H54 (cell line): Measurements from ENCODE around the gene NAA10.

Experiments
- DNase-seq: peaks from one replicate; pipeline ENCODE4 v3.0.0; 2011; ENCODE audit warnings: low spot score, mixed read lengths; ENCODE audit not compliant: insufficient read length
- FAIRE-seq: peaks from 3 replicates; lab custom pipeline; 2011; peaks lifted over from hg19 to GRCh38; lab: Jason Lieb, UNC
- POLR2A ChIP-seq: IDR thresholded peaks from 2 replicates; pipeline ENCODE4 v1.6.1; 2011; ENCODE audit warnings: low read depth, mild to moderate bottlenecking, low read length

Gene NAA10

DNA sequence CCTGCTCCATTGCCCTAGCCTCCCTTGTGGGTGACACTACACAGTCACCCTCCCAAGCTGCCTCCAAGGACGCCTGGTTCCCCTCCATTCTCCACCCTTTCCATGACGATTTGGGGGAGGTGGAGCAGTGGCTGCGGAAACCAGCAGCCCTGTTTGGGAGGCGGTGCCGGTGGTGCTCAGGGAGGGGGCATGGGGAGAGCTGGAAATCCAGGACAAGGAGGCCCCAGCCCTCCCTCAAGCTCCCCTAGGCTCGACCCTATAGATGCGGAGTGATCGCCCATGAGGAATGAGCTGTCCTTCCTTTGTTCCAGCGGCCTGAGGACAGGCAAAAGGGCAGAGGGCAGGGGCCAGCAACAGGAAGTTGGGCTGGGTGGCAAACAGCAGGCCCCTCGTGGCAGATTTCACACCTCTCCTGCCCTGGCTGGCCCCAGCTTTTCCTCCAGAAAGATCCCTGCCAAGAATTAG lies 13.2 kb upstream of the NAA10 start:
- DNase-seq (no peak), FAIRE-seq (no peak)
- TF ChIP-seq POLR2A = no peak

DNA sequence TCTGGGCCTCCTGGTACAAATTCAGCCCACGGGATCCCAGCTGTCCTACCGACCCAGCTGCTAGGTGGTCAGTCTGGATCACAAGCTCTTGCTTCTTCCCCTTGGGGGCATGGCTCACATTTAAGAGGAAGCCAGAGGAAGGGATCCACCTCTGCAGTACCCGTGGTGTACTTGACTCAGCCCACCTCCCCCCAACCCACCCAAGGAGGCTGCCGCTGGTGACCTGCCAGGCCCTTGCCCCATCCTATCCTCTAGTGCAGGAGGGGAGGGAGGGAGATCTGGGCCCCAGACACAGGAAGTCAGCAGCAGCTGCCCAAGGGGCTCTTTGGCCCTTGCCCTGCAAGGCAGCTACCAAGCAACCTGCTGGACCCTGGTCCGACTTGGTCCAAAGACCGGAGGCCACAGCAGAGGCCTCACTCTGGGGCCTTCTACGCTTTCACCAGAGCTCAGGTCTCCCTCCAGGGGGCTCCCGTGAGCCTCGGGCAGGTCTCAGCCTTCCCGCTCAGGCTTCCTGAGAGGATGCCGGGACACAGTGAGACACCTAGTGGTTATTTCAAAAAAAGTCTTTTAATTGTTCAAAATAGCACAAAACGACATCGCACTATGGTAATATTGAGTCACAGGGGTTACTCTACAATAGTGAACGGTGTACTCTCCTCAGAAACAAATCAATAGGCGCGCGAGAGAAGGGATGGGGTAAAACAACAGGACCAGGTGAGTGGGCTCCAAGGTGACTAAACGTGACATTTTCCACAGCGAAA lies 12.4 kb upstream of the NAA10 start:
- FAIRE-seq (peak; percentile 89), DNase-seq (peak; percentile 80)
- TF ChIP-seq POLR2A = no peak

DNA sequence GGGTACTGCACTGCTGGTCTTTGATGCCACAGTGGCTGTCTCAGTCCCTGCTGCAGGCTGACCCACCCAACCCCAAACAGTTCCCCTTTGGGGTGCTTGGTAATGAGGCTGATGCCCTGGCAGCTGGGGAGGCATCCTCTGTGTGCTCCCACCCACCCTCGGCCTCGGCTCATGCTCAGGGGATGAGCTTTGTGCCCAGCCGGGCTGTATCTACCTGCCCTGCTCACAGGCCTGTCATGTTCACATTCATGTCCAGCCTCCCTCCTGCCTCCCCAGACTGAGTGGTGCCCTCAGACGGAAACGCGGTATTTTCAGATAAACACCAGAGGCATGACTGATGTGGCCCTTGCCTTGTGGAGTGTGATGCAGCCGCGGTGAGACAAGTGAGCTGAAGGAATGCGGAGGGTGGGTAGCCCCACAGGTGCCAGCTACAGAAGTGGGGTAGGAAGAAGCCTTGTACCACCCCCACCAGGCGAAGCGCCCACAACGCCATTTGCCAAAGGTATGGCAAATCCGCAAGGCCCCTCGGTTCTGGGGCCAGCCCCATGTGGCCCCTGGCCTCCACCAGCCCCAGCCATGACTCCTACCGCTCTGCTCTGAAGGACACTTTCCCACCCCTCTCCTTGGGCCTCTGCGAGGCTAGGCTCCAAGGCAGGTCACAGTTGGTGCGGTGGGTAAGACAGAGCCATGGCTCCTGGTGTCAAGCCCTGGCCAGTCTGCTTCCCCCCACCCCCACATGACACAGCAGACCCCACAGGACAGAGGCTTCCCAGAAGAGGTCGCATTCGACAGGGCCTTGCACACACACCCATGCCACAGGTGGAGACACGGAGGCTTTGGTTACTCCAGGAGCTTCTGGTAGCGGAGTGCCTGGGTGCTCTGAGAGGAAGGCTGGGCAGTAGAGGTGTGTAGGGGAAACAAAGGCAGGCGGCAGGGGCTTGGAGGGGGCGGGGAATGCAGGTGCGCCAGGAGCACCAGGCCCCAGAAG lies 11.4 kb upstream of the NAA10 start:
- TF ChIP-seq POLR2A = no peak
- FAIRE-seq = no peak
- DNase-seq = no peak

DNA sequence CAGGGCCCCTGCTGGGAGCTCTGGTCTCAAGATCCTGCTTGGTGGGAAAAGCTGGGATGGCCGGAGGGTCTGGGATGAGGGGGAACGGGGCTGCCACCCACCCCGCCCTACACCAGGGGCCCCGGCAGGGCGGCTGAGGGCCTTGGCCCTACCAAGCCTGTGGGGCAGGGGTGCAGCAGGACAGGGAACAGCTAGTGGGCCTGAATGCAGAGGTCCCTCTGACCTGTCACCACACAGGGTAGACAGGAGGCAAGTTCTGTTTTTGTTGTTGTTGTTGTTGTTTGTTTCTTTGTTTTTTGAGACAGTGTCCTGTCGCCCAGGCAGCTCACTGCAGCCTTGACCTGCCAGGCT lies 9.9 kb upstream of the NAA10 start:
- no peak for TF ChIP-seq POLR2A
- DNase-seq = no peak
- FAIRE-seq = no peak

DNA sequence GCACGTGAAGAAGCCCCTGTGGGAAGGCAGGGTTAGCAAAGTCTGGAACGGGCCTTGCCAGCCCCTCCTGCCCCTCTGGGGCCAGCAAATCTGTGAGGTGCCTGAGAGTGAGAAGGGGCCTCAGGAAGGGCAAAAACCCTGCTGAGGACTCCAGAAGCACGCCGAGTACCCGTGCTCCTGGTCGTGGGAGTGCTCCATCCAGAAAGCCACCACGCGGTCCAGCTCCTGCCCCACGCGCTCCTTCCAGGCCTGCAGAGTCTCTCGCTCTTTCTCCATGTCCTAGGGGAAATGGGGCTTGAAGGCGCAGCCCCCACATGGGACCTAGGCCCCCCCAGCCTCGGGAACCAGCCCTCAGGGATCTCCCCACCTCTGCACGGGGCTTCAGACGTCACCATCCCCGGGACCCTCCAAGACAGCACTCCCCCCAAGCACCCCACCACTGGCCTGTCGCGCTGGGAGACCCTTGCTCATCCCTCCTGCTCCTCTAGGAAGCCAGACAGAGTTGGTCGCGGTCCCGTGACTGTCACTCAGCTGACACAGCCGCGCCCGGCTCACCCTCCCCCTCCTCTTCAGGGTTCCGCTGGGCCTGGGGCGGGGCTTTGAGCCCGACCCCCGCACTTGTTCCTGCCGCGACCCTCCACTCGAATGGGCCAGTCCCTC lies 9.4 kb upstream of the NAA10 start, which contains the start of gene RENBP:
RENBP (minus strand) TSS at position 504 of the 660 bp plus-strand sequence; CDS start at position 471, 33 bp downstream.
- TF ChIP-seq POLR2A = no peak
- FAIRE-seq (no peak), DNase-seq (no peak)

DNA sequence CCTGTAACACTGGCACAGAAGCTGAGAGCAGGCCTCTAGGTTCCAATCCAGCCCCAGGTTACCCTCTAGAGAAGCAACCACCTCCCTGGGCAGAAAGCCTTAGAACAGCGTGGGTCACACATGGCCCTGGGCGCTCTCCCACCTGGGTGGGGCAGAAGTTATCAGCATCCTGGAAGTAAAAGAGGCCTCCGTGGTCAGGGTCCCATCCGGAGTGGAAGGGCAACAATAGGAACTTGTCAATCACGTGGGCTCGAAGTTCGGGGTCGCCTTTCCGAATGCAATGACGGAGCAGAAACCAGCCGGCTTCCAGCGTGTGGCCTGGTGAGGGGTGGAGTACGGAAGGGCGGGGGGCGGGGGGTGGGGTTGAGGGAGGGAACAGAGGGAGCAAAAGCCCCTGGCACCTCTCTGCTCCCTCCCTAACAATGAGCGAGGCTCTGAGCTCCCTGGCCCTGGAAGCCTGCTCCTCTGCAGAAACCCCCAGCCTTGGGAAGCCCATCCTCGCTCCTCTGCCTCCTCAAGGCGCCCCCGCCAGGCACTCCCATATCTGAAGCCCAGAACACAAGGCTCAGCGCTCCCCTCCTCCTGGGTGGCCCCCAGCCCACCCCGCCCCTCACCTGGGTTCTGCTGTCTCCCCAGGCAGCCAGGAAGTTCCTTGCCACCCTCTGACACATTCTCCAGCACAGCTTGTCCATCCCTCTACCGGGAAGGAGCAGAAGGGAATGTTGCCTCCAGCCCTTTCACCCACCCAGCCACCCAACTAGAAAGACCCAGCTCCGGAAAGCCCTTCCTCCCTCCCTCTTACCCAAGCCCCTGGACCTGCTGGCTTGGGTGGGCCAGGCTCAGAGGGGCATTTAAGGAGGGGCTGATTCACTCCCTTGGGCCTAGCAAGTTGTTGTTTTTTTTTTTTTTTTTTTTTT lies 6.8 kb upstream of the NAA10 start:
- no peak for TF ChIP-seq POLR2A
- no peak for FAIRE-seq
- no peak for DNase-seq

DNA sequence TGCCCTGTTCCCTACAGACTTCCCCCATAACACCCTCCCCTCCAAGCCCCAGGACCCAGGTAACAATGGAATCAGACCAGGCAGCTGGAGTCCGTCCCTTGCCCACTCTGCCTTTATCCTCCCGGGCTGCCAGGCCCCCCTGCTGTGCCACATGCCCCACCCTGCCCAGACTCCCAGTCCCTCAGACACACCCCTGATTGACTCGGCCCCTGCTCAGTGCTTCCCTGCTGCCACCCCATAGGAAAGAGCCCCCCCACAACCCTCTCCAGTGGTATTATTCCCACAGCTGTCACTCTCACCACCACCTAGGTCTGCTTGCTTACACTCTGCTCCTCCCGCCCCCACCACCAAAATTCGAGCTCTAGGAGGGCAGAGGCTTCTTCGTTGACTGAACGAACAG lies 4.7 kb upstream of the NAA10 start:
- TF ChIP-seq POLR2A = no peak
- no peak for DNase-seq
- FAIRE-seq = no peak

DNA sequence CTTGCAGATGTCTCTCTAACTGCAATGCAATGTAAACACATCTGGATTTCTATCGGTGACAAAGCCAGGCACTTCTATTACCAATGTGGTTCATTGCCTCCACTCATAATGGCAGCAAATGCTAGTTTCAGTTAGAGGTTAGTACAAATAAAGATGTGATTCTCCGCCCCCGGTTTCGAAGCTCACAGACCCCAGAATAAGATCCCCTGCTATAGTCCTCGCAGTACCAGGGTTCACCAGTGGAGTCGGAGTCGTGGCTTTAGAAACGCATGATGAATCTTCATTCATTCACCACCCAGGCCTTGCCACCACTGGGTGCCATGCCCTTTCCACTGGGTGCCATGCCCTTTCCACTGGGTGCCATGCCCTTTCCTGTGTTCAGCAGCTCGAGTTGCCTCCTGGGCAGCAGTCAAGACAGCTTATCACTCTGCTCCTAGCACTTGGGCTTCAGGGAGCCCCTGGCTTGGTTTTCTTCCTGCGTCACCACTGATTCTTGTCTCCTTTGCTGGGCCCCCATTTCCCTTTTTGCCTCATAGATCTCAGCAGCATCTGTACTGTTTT lies 3.5 kb upstream of the NAA10 start:
- FAIRE-seq (no peak), DNase-seq (no peak)
- no peak for TF ChIP-seq POLR2A

DNA sequence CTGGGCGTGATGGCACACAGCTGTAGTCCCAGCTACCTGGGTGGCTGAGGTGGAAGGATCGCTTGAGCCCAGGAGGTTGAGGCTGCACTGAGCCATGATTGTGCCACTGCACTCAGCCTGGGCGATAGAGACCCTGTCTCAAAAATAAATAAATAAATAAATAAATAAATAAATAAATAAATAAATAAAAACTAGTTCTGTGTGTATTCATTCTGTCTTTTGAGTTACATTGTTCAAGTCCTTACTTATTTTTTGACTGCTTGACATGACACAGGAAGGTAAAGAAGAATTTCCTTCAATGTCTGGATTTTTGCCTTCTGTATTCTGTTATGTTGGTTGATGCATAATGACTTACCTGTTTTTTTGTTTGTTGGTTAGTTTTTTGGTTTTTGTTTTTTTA lies 2.2 kb upstream of the NAA10 start:
- no peak for FAIRE-seq
- TF ChIP-seq POLR2A = no peak
- DNase-seq = no peak

DNA sequence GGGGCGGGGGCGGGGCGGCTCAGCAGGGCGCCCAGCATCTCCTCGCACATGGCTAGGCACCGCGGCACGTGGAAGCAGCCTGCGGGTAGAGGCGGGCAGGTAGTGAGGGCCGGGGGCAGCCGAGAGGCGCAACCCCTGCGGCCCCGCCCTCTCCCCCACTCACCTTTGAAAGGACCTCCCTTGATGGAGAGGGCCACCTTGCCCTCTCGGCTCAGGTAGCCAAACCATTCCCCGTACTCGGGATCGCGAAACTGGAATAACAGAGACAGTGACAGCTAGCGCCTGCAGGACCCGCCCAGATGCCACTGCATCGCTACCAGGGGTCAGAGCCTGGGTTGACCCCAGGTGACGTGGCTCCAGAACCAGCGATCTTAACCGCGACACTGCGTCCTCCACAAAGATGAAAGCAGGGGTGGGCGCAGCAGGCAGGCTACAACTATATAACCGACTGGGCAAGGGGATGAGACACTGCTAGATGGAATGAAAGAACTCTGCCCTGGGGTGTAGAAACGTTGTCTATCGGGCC lies 552 bp upstream of the NAA10 start:
- DNase-seq (no peak), FAIRE-seq (no peak)
- TF ChIP-seq POLR2A = no peak

DNA sequence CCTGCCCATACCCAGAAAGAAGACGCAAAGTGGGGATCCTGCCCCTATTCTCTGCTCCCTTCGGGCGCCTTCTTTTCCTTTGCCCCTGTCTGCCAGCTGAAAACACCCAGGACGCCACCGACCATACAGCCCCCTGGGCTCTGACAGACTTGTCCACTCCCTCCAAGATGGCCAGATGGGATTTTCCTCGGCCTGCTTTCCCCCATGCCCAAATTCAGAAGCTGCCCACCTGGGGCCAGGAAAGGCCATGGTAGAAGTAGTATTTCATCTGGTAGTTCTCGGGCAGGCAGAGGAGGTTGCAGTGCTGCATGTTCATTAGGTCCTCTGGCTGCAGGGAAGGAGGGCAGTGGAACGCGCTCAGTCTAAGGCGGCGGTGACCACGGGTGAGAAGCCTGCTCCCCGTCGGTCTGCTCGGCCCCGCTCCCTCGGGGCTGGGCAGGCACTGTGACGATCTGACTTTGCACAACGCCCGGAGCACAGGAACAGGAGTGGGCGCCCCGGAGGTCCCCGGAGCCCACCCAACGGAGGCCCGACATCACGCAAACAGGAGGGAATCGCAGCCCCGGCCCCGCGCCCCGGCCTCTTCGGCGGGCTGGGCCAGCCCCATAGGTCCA lies 582 bp downstream of the NAA10 start:
- no peak for DNase-seq
- no peak for FAIRE-seq
- no peak for TF ChIP-seq POLR2A

DNA sequence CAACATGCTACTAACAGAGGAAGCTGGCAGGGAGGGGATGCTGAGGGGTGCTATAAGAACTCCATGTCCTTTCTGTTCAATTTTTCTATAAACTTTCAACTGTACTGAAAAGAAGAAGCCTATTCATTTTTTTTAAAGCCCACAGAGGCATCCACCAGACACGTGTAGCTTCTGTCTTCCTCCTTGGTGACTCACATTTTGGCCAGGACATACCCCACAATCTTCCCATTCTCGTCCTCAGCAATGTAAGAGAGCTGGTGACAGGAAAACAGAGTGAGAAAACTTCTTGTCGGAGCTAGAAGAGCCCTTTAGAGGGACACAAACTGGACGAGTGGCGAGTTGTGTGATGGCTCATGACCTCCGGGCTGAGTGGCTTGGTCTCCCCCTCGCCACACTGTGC lies 1.1 kb downstream of the NAA10 start:
- no peak for FAIRE-seq
- DNase-seq = no peak
- no peak for TF ChIP-seq POLR2A
